MCF 10A (cell line): ENCODE data around the gene SLC1A7. TPM values are rescaled to one million over a fixed set of nuclear protein-coding genes. Genes with fewer than 3 reads are reported as not detected.

Source experiments
- BruUV-seq: library from RNA; stranded (reverse); fragments of 400-500 nt; replicated peaks from 2 replicates; lab custom pipeline; 2021; lab: Mats Ljungman, UMichigan
- CTCF ChIA-PET: fragments of 300-600 bp; sonication (Branson Sonifier 250); formaldehyde crosslinking; extraction: SDS; loops from one replicate; lab custom pipeline; 2021; ENCODE audit warnings: antibody characterized with exemption, inconsistent platforms; lab: Yijun Ruan, JAX
- POLR2A ChIA-PET: fragments of 300-600, 350-650 bp; sonication (Branson Sonifier 250); formaldehyde crosslinking; extraction: SDS; loops from one replicate; lab custom pipeline; 2020; ENCODE audit warnings: antibody characterized with exemption, inconsistent platforms; lab: Yijun Ruan, JAX
- DNase-seq: peaks from one replicate; pipeline ENCODE4 v3.0.0-alpha.2; 2018; ENCODE audit not compliant: unreplicated experiment
- H3K27ac Mint-ChIP-seq: one replicate; pipeline ENCODE4 v1.8.0; 2022; ENCODE audit warnings: mild to moderate bottlenecking, low read depth, mixed read lengths; ENCODE audit not compliant: unreplicated experiment
- H3K27me3 Mint-ChIP-seq: one replicate; pipeline ENCODE4 v1.8.0; 2022; ENCODE audit warnings: mixed read lengths; ENCODE audit not compliant: insufficient read depth, unreplicated experiment
- H3K36me3 Mint-ChIP-seq: one replicate; pipeline ENCODE4 v1.8.0; 2022; ENCODE audit warnings: mild to moderate bottlenecking, moderate library complexity, mixed read lengths; ENCODE audit not compliant: insufficient read depth, unreplicated experiment
- H3K4me1 Mint-ChIP-seq: one replicate; pipeline ENCODE4 v1.8.0; 2022; ENCODE audit warnings: mixed read lengths; ENCODE audit not compliant: insufficient read depth, unreplicated experiment
- H3K4me3 Mint-ChIP-seq: one replicate; pipeline ENCODE4 v1.8.0; 2022; ENCODE audit warnings: mild to moderate bottlenecking, moderate library complexity, mixed read lengths; ENCODE audit not compliant: unreplicated experiment
- H3K9me3 Mint-ChIP-seq: one replicate; pipeline ENCODE4 v1.8.0; 2022; ENCODE audit warnings: mixed read lengths; ENCODE audit not compliant: unreplicated experiment
- intact Hi-C: fragments of 100-400 bp; cut with micrococcal nuclease; formaldehyde crosslinking; loops from 2 replicates; pipeline ENCODE4 v1.14.1; 2022
- total RNA-seq: library from RNA; stranded (reverse); gene quantifications from 2 replicates; pipeline ENCODE4 v1.2.3, GENCODE V29; 2022
- TF ChIP-seq, protein P1 (sequence below): fragments of 200-600 bp; IDR thresholded peaks from one replicate; pipeline ENCODE4 v1.8.0; 2022; ENCODE audit warnings: antibody characterized with exemption, mild to moderate bottlenecking; ENCODE audit not compliant: unreplicated experiment

The SLC1A7 gene
- total RNA-seq, 1 experiment from 2014 or later: not detected

DNA sequence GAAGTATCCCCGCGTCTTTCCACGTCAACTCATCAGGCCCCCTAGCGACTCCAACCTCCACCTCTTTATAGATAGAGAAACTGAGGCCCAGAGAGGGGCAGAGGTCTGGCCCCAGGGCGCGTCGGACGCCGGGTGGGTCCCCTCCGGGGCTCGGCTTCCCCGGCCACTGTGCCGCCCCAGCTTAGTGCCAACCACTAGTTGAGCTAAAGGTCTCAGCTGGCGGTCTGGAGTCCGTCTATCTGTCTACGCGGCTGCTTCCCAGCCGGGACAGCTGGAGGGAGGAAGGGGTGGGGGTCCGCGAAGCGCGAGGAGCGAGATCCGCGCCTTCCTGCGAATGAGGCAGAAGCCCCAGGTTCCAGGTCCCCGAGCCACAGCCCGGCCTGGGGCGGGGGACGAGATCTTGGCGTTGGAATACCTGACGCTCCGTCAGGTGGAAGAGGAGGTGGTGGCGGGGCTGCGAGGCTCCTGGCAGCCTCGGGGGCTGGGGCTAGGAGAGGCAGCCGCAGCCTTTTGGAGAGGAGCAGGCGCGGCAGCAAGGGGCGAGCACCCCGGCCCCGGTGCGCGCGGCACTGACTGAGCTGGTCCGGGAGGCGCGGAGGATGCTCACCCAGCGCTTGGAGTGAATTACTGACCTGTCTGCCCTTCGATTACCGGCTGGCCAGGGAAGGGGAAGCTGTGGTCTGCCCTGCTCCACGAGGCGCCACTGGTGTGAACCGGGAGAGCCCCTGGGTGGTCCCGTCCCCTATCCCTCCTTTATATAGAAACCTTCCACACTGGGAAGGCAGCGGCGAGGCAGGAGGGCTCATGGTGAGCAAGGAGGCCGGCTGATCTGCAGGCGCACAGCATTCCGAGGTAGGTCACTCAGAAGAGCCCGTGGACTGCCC, 79.5 kb downstream of the SLC1A7 start:
- H3K4me3 Mint-ChIP-seq: no peak overlapping the region
- DNase-seq: no peak
- ChIA-PET POLR2A (no interaction called here), CTCF (no interaction called here)
- no peaks in the 10 kb centered on the region for H3K9me3 Mint-ChIP-seq
- H3K36me3 Mint-ChIP-seq: no peaks in the 10 kb centered on the region
- no peaks in the 10 kb centered on the region for H3K4me1 Mint-ChIP-seq
- no TSS peak for BruUV-seq
- no peak overlapping the region for H3K27ac Mint-ChIP-seq
- peaks cover 31% of the 10 kb centered on the region for H3K27me3 Mint-ChIP-seq
- TF ChIP-seq, protein P1, sequence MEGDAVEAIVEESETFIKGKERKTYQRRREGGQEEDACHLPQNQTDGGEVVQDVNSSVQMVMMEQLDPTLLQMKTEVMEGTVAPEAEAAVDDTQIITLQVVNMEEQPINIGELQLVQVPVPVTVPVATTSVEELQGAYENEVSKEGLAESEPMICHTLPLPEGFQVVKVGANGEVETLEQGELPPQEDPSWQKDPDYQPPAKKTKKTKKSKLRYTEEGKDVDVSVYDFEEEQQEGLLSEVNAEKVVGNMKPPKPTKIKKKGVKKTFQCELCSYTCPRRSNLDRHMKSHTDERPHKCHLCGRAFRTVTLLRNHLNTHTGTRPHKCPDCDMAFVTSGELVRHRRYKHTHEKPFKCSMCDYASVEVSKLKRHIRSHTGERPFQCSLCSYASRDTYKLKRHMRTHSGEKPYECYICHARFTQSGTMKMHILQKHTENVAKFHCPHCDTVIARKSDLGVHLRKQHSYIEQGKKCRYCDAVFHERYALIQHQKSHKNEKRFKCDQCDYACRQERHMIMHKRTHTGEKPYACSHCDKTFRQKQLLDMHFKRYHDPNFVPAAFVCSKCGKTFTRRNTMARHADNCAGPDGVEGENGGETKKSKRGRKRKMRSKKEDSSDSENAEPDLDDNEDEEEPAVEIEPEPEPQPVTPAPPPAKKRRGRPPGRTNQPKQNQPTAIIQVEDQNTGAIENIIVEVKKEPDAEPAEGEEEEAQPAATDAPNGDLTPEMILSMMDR: no peak
- intact Hi-C loops: no loop called here

DNA sequence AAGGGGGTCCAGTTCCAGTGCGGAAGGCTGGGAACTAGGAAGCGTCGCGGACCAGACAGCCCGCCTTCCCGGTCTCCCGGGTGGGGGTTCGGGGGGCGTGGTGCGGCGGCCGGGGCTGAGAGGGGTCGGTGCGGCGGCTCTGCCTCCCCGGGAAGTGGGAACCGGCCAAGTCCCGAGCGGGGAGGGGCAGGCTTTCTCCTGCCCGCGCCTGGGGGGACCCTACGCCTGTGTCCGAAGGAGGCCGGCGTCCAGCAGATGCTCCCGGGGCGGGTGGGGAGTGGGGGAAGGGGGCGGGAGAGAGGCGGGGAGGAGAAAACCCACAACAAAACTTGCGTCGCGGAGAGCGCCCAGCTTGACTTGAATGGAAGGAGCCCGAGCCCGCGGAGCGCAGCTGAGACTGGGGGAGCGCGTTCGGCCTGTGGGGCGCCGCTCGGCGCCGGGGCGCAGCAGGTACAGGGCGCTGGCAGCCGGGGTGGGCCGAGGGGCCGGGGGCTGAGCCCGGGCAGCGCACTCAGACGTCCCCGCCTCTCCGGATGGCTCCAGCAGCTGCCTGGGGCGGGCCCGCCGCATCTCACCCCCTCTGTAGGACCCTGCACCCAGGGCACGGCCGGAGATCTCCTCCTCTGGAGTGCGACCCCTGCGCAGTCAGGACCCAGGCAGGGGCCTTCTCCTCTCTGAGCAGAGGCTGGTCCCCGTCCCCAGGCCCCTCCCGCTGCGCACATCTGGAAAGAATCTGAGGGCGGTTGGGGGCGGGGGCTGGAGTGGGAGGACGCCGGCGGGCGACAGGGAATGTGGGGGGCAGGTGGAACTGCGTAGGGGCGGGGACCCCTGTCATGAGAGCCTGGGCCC, 80.4 kb downstream of the SLC1A7 start, which contains the start of gene PODN:
Gene PODN, plus strand, starts transcription at position 355 of the 849 bp plus-strand sequence. CDS start 7,643 bp downstream, outside the sequence.
- Mint-ChIP-seq H3K9me3 (no peaks in the 10 kb centered on the region), H3K27ac (no peak within 1 kb of the TSS), H3K4me3 (no peak within 1 kb of the TSS), H3K27me3 (peaks cover 31% of the 10 kb centered on the region), H3K36me3 (no peaks in the 10 kb centered on the region), H3K4me1 (no peaks in the 10 kb centered on the region)
- BruUV-seq: no TSS peak
- TF ChIP-seq, protein P1: no peak
- ChIA-PET POLR2A (no interaction called here), CTCF (no interaction called here)
- DNase-seq: no peak
- intact Hi-C loops: no loop called here

DNA sequence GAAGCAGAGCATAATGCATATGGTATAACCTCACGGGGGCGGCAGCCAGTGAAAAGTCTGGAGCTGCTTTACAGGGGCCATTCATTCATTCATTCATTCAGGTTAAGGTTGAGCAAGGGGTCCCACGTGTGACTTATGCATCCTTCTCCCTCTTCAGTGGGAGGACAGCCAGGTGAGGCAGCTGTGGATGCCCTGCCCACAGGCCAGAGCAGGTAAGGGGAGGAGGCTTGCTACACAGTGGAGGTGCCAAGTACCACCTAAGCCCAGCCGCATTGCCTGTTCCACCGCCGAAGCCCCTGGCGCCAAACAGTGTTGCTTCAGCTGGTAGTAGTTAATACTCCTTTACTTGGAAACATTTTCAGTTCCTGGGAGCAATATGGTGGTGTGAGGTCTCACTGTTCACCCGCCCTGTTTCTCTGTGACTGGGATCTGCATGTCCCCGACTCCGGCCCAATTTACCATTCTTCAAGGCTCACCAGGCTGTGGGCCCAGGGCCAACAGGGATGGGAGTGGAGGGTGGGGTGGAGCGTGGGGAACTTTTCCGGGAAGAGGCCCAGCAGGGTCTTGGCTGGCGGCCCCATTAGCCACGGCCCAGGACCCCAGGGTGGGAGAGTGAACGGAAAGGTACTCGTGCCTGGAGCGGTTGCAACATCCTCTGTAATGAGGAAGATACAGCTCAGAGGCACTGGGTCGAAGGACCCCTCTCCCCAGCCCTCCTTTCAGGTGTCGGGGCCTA, 81.1 kb downstream of the SLC1A7 start:
- Mint-ChIP-seq H3K4me1 (no peaks in the 10 kb centered on the region), H3K27ac (no peak overlapping the region), H3K36me3 (no peaks in the 10 kb centered on the region), H3K9me3 (no peaks in the 10 kb centered on the region), H3K4me3 (no peak overlapping the region), H3K27me3 (peaks cover 31% of the 10 kb centered on the region)
- no peak for DNase-seq
- no TSS peak for BruUV-seq
- ChIA-PET CTCF (no interaction called here), POLR2A (no interaction called here)
- intact Hi-C loops: no loop called here
- TF ChIP-seq, protein P1: no peak
